GM19468 (cell line): Measurements from ENCODE around the gene AMBP.

ENCODE experiments used
- ATAC-seq: cut with Tn5 transposase; IDR thresholded peaks from one replicate; pipeline ENCODE4 v1.9.1; 2021; ENCODE audit warnings: mild to moderate bottlenecking, moderate library complexity, moderate number of reproducible peaks; ENCODE audit not compliant: unreplicated experiment; ENCODE audit errors: extremely low read depth

Gene AMBP

GRCh38 chr9:114078021-114078780, at the start of gene AMBP:
Gene AMBP (minus strand): TSS chr9:114078300. CDS start chr9:114078209, 91 bp downstream.
- no peak for ATAC-seq

GRCh38 chr9:114126247-114127060, 48.4 kb upstream of the AMBP start:
- ATAC-seq, result no peak

- no peak for ATAC-seq
Measured at GRCh38 chr9:114125476-114126013, 47.4 kb upstream of the AMBP start.

GRCh38 chr9:114124666-114125475, 46.8 kb upstream of the AMBP start:
- no peak for ATAC-seq

- ATAC-seq, result no peak
Measured at GRCh38 chr9:114124138-114124537, 46.0 kb upstream of the AMBP start.

- no peak for ATAC-seq
Measured at GRCh38 chr9:114123031-114123977, 45.2 kb upstream of the AMBP start.

GRCh38 chr9:114122136-114123027, 44.3 kb upstream of the AMBP start:
- no peak for ATAC-seq

GRCh38 chr9:114121227-114122135, 43.4 kb upstream of the AMBP start:
- ATAC-seq, result no peak

GRCh38 chr9:114120192-114121014, 42.3 kb upstream of the AMBP start:
- no peak for ATAC-seq

GRCh38 chr9:114119242-114120191, 41.4 kb upstream of the AMBP start:
- ATAC-seq, result no peak

GRCh38 chr9:114117996-114118830, 40.1 kb upstream of the AMBP start:
- ATAC-seq, result no peak

- ATAC-seq, result no peak
Measured at GRCh38 chr9:114117614-114117995, 39.5 kb upstream of the AMBP start.

- ATAC-seq, result no peak
Measured at GRCh38 chr9:114116126-114116747, 38.1 kb upstream of the AMBP start.

GRCh38 chr9:114115654-114116125, 37.6 kb upstream of the AMBP start:
- no peak for ATAC-seq
